HG02943 (cell line): ENCODE results near the gene C11orf16.
"Not testable (repeated sequence)": the region's sequence is repeated elsewhere in the genome, so short reads cannot be mapped to it uniquely, and the experiment has no call there.

Source experiments
- ATAC-seq: cut with Tn5 transposase; IDR thresholded peaks from one replicate; pipeline ENCODE4 v1.9.1; 2021; ENCODE audit warnings: mild to moderate bottlenecking, low read depth, moderate library complexity; ENCODE audit not compliant: unreplicated experiment

C11orf16 gene

GRCh38 chr11:8899119-8899753 is 33.5 kb downstream of the C11orf16 start:
- ATAC-seq = no peak

- ATAC-seq = not testable (repeated sequence)
Observed at GRCh38 chr11:8891185-8891584, 41.6 kb downstream of the C11orf16 start.

DNA sequence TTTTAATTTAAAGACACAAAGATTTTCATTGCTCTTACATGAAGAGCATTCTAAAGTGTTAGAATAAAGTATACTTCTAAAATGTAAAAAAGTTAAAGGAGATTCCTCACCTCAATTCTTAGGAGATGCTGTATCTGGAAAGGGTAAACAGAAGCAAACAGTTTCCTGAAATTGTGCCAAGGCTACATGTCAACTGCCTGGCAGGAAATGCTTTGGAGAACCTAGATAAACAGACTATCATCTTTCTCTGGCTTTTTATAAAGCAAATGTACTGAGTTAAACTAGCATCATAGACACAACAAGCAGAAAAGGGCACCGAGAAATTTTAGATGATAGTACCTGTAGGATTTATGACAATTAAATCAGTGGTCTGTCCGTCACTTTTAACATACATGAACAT is 46.4 kb downstream of the C11orf16 start:
- ATAC-seq = no peak

DNA sequence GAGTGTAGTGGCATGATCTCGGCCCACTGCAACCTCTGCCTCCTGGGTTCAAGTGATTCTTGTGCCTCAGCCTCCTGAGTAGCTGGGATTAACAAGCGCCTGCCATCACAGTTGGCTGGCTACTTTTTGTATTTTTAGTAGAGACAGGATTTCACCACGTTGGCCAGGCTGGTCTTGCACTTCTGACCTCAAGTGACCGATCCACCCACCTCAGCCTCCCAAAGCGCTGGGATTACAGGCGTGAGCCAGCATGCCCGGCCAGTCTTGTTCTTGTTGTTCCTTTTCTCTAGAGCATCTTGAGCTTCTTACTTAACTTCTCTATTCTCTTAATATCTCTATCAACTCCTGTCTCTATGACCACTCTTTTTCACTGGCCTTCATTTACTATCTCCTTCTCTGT is 51.2 kb downstream of the C11orf16 start:
- not testable (repeated sequence) for ATAC-seq

DNA sequence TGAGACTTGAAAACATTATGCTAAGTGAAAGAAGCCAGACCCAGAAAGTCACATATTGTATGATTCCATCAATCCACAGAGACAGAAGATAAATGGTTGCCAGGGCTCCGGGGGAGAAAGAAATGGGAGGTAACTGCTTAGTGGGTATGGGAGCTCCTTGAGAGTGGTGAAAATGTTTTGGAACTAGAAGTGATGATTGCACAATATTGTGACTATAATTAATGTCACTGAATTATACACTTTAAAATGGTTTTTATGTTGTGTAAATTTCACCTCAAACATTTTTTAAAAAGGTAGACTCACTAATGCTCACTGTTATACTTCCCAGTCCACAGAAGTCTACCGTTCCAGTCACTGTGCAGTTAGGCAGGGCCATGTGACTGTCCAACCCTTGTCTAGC is 54.0 kb downstream of the C11orf16 start:
- ATAC-seq = no peak

- ATAC-seq = no peak
Observed at GRCh38 chr11:8873741-8874405, 58.9 kb downstream of the C11orf16 start.

DNA sequence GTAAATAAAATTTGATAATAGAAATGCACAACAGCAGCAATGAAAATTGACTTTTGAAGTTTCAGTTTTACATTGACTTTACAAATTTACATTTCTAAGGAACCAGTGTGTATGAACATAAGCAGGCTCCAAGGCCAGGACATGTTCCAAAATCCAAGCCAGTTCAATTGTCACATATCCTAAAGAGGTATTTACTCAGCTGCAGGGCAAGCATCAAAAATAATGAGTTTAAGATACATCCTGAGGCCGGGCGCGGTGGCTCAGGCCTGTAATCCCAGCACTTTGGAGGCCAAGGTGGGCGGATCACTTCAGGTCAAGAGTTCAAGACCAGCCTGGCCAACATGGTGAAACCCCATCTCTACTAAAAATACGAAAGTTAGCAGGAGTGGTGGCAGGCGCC is 60.8 kb downstream of the C11orf16 start:
- ATAC-seq = no peak

- ATAC-seq = no peak
Observed at GRCh38 chr11:8871171-8871775, 61.5 kb downstream of the C11orf16 start.

DNA sequence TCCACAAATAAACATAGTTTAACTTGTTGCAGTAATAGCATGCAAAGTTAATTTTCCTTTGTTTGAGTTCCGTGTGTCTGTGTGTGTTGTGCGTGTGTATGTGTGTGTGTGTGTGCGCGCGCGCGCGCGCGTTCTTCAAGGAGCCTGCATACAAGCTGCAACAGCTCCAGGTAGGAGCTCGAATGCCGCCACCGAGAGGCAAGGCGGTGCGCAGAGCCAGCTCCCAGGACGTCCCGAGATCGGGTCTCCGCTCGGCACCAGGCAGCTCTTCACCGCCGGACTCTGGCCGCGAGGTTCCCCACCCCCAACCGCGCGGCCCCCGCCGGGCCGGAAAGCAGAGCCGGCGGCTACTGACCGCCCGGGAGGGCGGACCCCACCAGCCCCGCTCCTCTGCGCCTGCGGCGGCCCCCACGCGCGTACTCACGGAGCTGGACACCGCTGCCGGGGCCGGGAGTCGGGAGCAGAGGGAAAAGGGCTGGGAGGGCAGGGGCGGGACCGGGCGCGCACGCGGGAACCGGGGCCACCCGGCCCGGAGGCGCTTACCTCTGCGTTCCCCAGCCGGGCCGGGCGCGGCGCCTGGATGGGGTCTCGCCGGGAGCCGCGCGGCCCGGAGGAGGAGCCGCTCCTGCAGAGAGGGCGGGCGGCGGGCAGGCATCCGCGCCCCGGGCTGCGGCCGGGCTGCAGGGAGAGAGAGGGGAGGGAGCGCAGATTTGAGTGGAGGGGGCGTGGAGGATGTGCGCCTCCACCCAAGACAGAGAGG is 62.2 kb downstream of the C11orf16 start:
- no peak for ATAC-seq
